Fibroblast of skin of abdomen (primary cell): Measurements from ENCODE around the gene IGFBP4.

Experiments used
- DNase-seq: peaks from one replicate; pipeline ENCODE4 v3.0.0-alpha.2; 2013

The IGFBP4 gene

GRCh38 chr17:40457369-40457768, 14.1 kb downstream of the IGFBP4 start:
- no peak for DNase-seq

- peak; percentile 94 for DNase-seq
Observed at GRCh38 chr17:40457964-40458791, 14.9 kb downstream of the IGFBP4 start.

GRCh38 chr17:40458851-40459482, 15.7 kb downstream of the IGFBP4 start:
- no peak for DNase-seq

GRCh38 chr17:40459636-40460603, 16.7 kb downstream of the IGFBP4 start:
- no peak for DNase-seq

GRCh38 chr17:40460604-40460967, 17.3 kb downstream of the IGFBP4 start:
- no peak for DNase-seq

GRCh38 chr17:40460968-40461731, 17.9 kb downstream of the IGFBP4 start:
- DNase-seq = peak; percentile 68

- DNase-seq = peak; percentile 67
Observed at GRCh38 chr17:40461732-40462342, 18.6 kb downstream of the IGFBP4 start.

GRCh38 chr17:40462343-40463121, 19.3 kb downstream of the IGFBP4 start:
- no peak for DNase-seq

GRCh38 chr17:40463122-40463550, 19.9 kb downstream of the IGFBP4 start:
- DNase-seq = no peak

GRCh38 chr17:40464392-40464855, 21.2 kb downstream of the IGFBP4 start:
- DNase-seq = no peak

- DNase-seq = no peak
Observed at GRCh38 chr17:40466298-40466971, 23.2 kb downstream of the IGFBP4 start.

- DNase-seq = no peak
Observed at GRCh38 chr17:40467281-40467867, 24.1 kb downstream of the IGFBP4 start.

- DNase-seq = no peak
Observed at GRCh38 chr17:40468560-40468959, 25.3 kb downstream of the IGFBP4 start.

- DNase-seq = no peak
Observed at GRCh38 chr17:40469805-40470675, 26.8 kb downstream of the IGFBP4 start.

- peak; percentile 90 for DNase-seq
Observed at GRCh38 chr17:40470932-40471828, 27.9 kb downstream of the IGFBP4 start.

GRCh38 chr17:40471846-40472732, 28.8 kb downstream of the IGFBP4 start:
- peak; percentile 51 for DNase-seq
